ENCODE results near the gene PHTF2. TPM values are rescaled to one million over a fixed set of nuclear protein-coding genes. Genes with fewer than 3 reads are reported as not detected.

Gene PHTF2
- total RNA-seq, 1 experiment from 2014 or later, result 26.7 TPM

- Histone ChIP-seq H3K4me2 (ENCODE audit: low read length) (no peak overlapping the region), H3K4me3 (replicated peaks in 1 of 2; ENCODE audit: low read depth in 1 of 2, low read length in 2 of 2) (no peak overlapping the region), H3K27ac (ENCODE audit: low read depth, low read length) (no peak overlapping the region), H3K9ac (ENCODE audit: low read length) (no peak overlapping the region), H3K79me2 (ENCODE audit: insufficient read depth, low read length) (no peaks in the 10 kb centered on the region), H2AFZ (ENCODE audit: low read depth, low read length, poor library complexity, severe bottlenecking) (no peak overlapping the region), H3K36me3 (ENCODE audit: control insufficient read depth in 1 of 2, insufficient read depth in 2 of 2, low read length in 2 of 2) (no peaks in the 10 kb centered on the region), H3K9me2 (ENCODE audit: insufficient read depth) (no peaks in the 10 kb centered on the region), H3K9me3 (ENCODE audit: control insufficient read depth in 1 of 2, insufficient read depth in 1 of 2, low read depth in 1 of 2, low read length in 2 of 2) (no peaks in the 10 kb centered on the region), H3K27me3 (ENCODE audit: insufficient read depth, low read length) (no peaks in the 10 kb centered on the region), H4K20me1 (ENCODE audit: insufficient read depth) (no peaks in the 10 kb centered on the region), H3K4me1 (ENCODE audit: control insufficient read depth in 1 of 2, insufficient read depth in 2 of 2, low read length in 2 of 2) (no peaks in the 10 kb centered on the region)
- POLR2A ChIA-PET, result no interaction called here
- ATAC-seq (no peak), DNase-seq (ENCODE audit: low read depth, low spot score) (no peak)
- RAD21 ChIA-PET (ENCODE audit: low non-redundant PET in 1 of 2, low total read pairs in 2 of 2, uncharacterized antibody in 2 of 2, unreplicated experiment in 2 of 2), result no interaction called here
- CTCF ChIA-PET, result no interaction called here
- no TSS peak for BruUV-seq (replicated peaks)
- intact Hi-C loops (cut with micrococcal nuclease), result no loop called here
- TF ChIP-seq CTCF (IDR thresholded peaks at IDR 0.05 in 2 of 3, conservative IDR thresholded peaks at IDR 0.05 in 1 of 3; ENCODE audit: borderline replicate concordance in 1 of 3, insufficient read depth in 1 of 3, low read depth in 2 of 3, low read length in 2 of 3) (no peak), CEBPB (IDR thresholded peaks at IDR 0.05; ENCODE audit: low read depth) (no peak), POLR2AphosphoS5 (IDR thresholded peaks at IDR 0.05; ENCODE audit: low read depth, low read length) (no peak), ZNF274 (IDR thresholded peaks at IDR 0.05; ENCODE audit: low read depth, low read length) (no peak), REST (IDR thresholded peaks at IDR 0.05; ENCODE audit: low read depth) (no peak), EZH2 (IDR thresholded peaks at IDR 0.05) (no peak), JUND (IDR thresholded peaks at IDR 0.05) (no peak), EZH2phosphoT487 (IDR thresholded peaks at IDR 0.05; ENCODE audit: borderline replicate concordance) (no peak), MAX (IDR thresholded peaks at IDR 0.05) (no peak), SRF (IDR thresholded peaks at IDR 0.05; ENCODE audit: low read depth) (no peak), ELF1 (IDR thresholded peaks at IDR 0.05; ENCODE audit: borderline replicate concordance, low read depth) (no peak), CBX3 (IDR thresholded peaks at IDR 0.05; ENCODE audit: low read depth) (no peak), ZFX (IDR thresholded peaks at IDR 0.05) (no peak), SIN3A (IDR thresholded peaks at IDR 0.05; ENCODE audit: low read depth) (no peak), POLR2A (IDR thresholded peaks at IDR 0.05; ENCODE audit: borderline replicate concordance, extremely low read depth, insufficient read depth, insufficient read length) (no peak)
Measured at GRCh38 chr7:77967429-77967828, 168.9 kb downstream of the PHTF2 start.

All from HCT116 (cell line).